GM18499 (cell line): ENCODE results near the gene TTC9C.
A peak's percentile ranks its signal among the peaks of the same experiment; 100 is the strongest.
"Not testable (repeated sequence)": the region's sequence is repeated elsewhere in the genome, so short reads cannot be mapped to it uniquely, and the experiment has no call there.

ENCODE experiments used
- ATAC-seq: cut with Tn5 transposase; IDR thresholded peaks from one replicate; pipeline ENCODE4 v1.9.1; 2021; ENCODE audit warnings: moderate number of reproducible peaks; ENCODE audit not compliant: insufficient read depth, unreplicated experiment

TTC9C gene

DNA sequence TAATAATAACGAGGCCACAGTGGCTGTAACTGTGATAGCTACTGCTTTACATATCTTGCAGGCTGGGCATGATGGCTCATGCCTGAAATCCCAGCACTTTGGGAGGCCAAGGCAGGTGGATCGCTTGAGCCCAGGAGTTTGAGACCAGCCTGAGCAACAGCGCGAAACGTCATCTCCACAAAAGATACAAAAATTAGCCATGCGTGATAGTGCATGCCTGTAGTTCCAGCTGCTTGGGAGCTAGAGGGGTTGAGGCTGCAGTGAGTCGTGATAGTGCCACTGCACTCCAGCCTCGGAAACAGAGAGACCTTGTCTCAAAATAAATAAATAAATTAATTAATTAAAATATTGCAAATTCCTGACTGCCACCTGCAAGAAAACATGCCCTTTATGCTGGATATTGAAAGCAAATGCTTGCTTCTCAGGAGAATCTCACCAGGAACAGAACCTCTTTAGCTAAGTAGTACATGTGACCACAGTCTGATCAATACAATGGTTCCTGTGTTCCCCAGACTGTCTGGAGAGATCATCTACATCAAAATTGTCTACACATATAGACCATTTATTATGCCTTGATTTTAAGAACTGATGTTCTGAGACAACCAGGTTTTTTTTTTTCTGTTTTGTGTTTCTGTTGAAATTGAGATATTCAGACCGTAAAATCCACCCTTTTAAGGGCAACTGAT lies 19.3 kb downstream of the TTC9C start:
- no peak for ATAC-seq

GRCh38 chr11:62749931-62750330 lies 21.6 kb downstream of the TTC9C start:
- not testable (repeated sequence) for ATAC-seq

- ATAC-seq = no peak
These were observed 24.0 kb downstream of the TTC9C start for GRCh38 chr11:62752177-62752785.

- ATAC-seq = no peak
These were observed 24.9 kb downstream of the TTC9C start for GRCh38 chr11:62752994-62753735.

- peak; percentile 87 for ATAC-seq
These were observed 25.7 kb downstream of the TTC9C start, which contains the start of gene ZBTB3 for GRCh38 chr11:62753736-62754603. ZBTB3 (minus strand) TSS chr11:62754160; CDS start chr11:62753664, 496 bp downstream.

- ATAC-seq = no peak
These were observed 26.9 kb downstream of the TTC9C start for GRCh38 chr11:62755086-62755615.

DNA sequence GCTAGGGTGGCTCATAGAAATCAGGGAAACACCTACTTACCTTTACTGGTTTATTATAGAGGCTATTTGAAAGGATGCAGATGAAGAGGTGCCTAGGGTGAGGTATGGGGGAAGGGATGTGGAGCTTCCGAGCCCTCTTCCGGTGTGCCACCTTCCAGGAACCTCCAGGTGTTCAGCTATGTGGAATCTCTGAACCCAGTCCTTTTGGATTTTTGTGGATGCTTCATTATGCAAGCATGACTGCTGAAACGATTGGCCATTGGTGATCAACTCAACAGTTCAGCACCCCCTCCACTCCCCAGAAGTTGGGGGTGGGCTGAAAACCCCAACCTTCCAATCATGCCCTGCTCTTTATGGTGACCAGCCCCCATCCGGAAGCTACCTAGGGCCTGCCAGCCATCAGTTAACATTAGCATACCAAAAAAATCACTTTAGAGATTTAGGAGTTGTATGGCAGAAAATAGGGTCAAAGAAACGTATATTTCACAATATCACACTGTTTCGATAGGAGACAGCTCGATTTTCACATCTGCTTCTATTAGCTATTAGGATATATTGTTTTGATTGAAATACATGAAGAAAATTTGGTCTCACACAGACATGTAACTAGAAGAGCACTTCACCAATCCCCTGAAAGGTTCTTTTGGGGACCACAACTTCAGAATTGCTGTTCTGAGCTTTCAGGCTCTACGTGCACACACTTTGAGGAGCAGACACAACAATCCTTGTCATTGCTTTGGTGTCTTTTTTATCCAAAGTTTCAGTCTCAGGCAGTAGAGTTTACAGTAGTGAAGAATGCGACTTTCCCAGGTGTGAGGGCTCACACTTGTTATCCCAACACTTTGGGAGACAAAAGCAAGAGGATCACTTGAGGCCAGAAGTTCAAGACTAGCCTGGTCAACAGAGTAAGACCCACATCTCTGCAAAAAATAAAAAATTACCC lies 29.8 kb downstream of the TTC9C start:
- no peak for ATAC-seq

- ATAC-seq = not testable (repeated sequence)
These were observed 32.6 kb downstream of the TTC9C start for GRCh38 chr11:62760867-62761227.

- ATAC-seq = no peak
These were observed 42.5 kb downstream of the TTC9C start for GRCh38 chr11:62770778-62771143.

- peak; percentile 41 for ATAC-seq
These were observed 43.1 kb downstream of the TTC9C start, which contains the start of gene TAF6L for GRCh38 chr11:62771144-62772021. TAF6L (plus strand) TSS chr11:62771396; CDS start chr11:62775784, 4,388 bp downstream.

- no peak for ATAC-seq
These were observed 46.1 kb downstream of the TTC9C start for GRCh38 chr11:62774407-62774806.

- ATAC-seq = no peak
These were observed 47.4 kb downstream of the TTC9C start for GRCh38 chr11:62775646-62776045.

GRCh38 chr11:62777389-62777788 lies 49.1 kb downstream of the TTC9C start:
- no peak for ATAC-seq

DNA sequence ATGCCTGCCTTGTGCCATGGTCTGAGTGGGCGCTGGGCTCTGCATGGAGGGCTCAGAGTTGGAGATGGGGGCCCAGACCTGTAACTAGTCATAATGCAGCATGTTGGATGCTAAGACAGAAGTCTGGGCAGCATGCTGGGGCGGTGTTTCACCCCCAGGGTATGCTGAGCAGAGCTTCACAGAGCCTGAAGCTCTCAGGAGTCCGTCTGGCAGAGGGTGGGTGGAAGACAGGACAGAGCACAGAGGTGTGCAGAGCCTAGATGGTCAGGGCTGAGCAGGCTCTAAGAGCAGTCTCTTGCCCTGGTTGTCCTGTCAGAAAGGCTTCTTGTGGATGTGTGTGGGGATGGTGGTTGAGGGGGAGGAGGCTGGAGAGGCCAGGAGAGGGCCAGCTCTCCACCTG lies 50.2 kb downstream of the TTC9C start:
- ATAC-seq = no peak

- no peak for ATAC-seq
These were observed 54.5 kb downstream of the TTC9C start for GRCh38 chr11:62782753-62783152.

DNA sequence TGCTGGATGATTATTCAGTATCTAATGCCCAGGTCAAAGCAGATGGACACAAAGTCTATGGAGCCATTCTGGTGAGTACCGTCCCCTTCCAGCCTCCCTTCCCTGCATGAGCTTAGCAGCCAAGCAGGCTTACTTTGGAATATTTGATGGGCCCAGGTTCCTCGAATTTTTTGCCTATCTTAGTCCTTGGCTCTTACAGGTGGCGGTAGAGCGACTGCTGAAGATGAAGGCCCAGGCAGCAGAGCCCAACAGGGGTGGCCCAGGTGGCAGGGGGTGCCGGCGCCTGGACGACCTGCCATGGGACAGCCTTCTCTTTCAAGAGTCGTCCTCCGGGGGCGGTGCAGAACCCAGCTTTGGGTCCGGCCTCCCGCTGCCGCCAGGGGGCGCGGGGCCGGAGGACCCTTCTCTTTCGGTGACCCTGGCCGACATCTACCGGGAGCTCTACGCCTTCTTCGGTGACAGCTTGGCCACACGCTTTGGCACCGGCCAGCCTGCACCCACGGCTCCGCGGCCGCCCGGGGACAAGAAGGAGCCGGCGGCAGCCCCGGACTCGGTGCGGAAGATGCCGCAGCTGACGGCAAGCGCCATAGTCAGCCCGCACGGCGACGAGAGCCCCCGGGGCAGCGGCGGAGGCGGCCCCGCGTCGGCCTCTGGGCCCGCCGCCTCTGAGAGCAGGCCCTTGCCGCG lies 58.2 kb downstream of the TTC9C start:
- ATAC-seq = no peak

DNA sequence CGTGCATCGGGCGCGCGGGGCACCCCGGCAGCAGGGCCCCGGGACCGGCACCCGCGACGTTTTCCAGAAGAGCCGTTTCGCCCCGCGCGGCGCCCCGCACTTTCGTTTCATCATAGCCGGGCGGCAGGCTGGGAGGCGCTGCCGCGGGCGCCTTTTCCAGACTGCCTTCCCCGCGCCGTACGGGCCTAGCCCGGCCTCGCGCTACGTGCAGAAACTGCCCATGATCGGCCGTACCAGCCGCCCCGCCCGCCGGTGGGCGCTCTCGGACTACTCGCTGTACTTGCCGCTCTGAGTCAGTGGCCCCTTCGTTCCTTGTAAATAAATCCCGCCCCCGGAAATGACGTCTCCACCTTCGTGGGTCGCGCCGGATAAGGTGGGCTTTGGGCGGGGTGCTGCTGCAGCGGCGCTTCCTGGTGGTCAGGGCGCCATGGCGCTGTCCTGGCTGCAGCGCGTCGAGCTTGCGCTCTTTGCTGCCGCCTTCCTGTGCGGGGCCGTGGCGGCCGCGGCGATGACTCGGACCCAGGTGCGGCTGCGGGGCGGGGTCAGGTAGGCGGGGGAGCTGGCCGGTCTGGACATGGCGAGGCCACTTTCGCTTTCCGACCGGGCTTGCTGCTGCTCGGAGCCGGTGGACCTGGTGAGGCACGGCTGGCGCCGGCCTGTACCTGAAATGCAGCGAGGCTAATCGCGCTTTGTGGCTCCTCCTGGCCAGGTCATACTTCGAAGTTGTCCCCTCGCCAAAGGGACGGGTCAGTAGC lies 58.9 kb downstream of the TTC9C start, which contains the start of gene TMEM179B:
TMEM179B (plus strand) TSS at position 398 of the 755 bp plus-strand sequence; CDS start at position 428, 30 bp downstream.
- ATAC-seq = peak; percentile 33
